ENCODE results near the gene NECAB3.

Gene NECAB3

GRCh38 chr20:33687370-33687915 is 13.2 kb upstream of the NECAB3 start:
- no peak for TF ChIP-seq CTCF (IDR thresholded peaks at IDR 0.05; ENCODE audit: low read length)
- H3K27me3 ChIP-seq (ENCODE audit: insufficient read depth, low read length) = no peaks in the 10 kb centered on the region
- 0 out of 2 replicates have a peak, but pooled peaks cover 6% of the 10 kb centered on the region for H3K36me3 ChIP-seq (ENCODE audit: insufficient read depth, low read length)
- H3K79me2 ChIP-seq (ENCODE audit: insufficient read depth, low read length) = peaks cover 25% of the 10 kb centered on the region
- H3F3A ChIP-seq (ENCODE audit: insufficient read depth, low read length) = no peaks in the 10 kb centered on the region
- H4K20me1 ChIP-seq (ENCODE audit: insufficient read depth, low read length) = no peaks in the 10 kb centered on the region
- no peak overlapping the region; the same call in 1 of the 2 replicates for H3K4me2 ChIP-seq (ENCODE audit: low read length)
- no peak overlapping the region for H2AFZ ChIP-seq (ENCODE audit: low read length)
- H3K9ac ChIP-seq (ENCODE audit: low read length) = peak overlapping the region; percentile 17; the same call in 1 of the 2 replicates
- no peaks in the 10 kb centered on the region for H3K9me2 ChIP-seq (ENCODE audit: low read depth, low read length)
- H3K27ac ChIP-seq (ENCODE audit: low read depth, low read length, poor library complexity, severe bottlenecking) = peak overlapping the region; percentile 81
- H3K4me3 ChIP-seq (ENCODE audit: low read depth, low read length, poor library complexity, severe bottlenecking) = no peak overlapping the region
- peaks cover 68% of the 10 kb centered on the region for H3K4me1 ChIP-seq (ENCODE audit: insufficient read depth, low read length, severe bottlenecking)
- H3K9me3 ChIP-seq (ENCODE audit: low read length) = no peaks in the 10 kb centered on the region

- Histone ChIP-seq H3K9me2 (ENCODE audit: low read depth, low read length) (no peaks in the 10 kb centered on the region), H3K36me3 (ENCODE audit: insufficient read depth, low read length) (0 out of 2 replicates have a peak, but pooled peaks cover 7% of the 10 kb centered on the region), H3K4me3 (ENCODE audit: low read depth, low read length, poor library complexity, severe bottlenecking) (peak overlapping the region; percentile 51), H3K4me2 (ENCODE audit: low read length) (peak overlapping the region; percentile 69), H3K9ac (ENCODE audit: low read length) (peak overlapping the region; percentile 55), H4K20me1 (ENCODE audit: insufficient read depth, low read length) (no peaks in the 10 kb centered on the region), H2AFZ (ENCODE audit: low read length) (no peak overlapping the region), H3K27ac (ENCODE audit: low read depth, low read length, poor library complexity, severe bottlenecking) (peak overlapping the region; percentile 81), H3K79me2 (ENCODE audit: insufficient read depth, low read length) (peaks cover 26% of the 10 kb centered on the region), H3K9me3 (ENCODE audit: low read length) (no peaks in the 10 kb centered on the region), H3F3A (ENCODE audit: insufficient read depth, low read length) (no peaks in the 10 kb centered on the region), H3K27me3 (ENCODE audit: insufficient read depth, low read length) (no peaks in the 10 kb centered on the region), H3K4me1 (ENCODE audit: insufficient read depth, low read length, severe bottlenecking) (peaks cover 72% of the 10 kb centered on the region)
- TF ChIP-seq EZH2 (IDR thresholded peaks at IDR 0.05; ENCODE audit: borderline replicate concordance, low read length) (no peak), CTCF (IDR thresholded peaks at IDR 0.05; ENCODE audit: low read length) (no peak)
Observed at GRCh38 chr20:33686984-33687366, 12.7 kb upstream of the NECAB3 start.

GRCh38 chr20:33686100-33686983 is 12.1 kb upstream of the NECAB3 start, which contains the start of gene E2F1:
Gene E2F1, minus strand, starts transcription at chr20:33686385. Its CDS starts 121 bp downstream, at chr20:33686264.
- Histone ChIP-seq H3F3A (ENCODE audit: insufficient read depth, low read length) (no peaks in the 10 kb centered on the region), H3K27me3 (ENCODE audit: insufficient read depth, low read length) (no peaks in the 10 kb centered on the region), H3K4me1 (ENCODE audit: insufficient read depth, low read length, severe bottlenecking) (peaks cover 79% of the 10 kb centered on the region), H3K79me2 (ENCODE audit: insufficient read depth, low read length) (peaks cover 26% of the 10 kb centered on the region), H3K4me3 (ENCODE audit: low read depth, low read length, poor library complexity, severe bottlenecking) (peak within 1 kb of the TSS; percentile 75), H2AFZ (ENCODE audit: low read length) (no peak within 1 kb of the TSS), H3K9me2 (ENCODE audit: low read depth, low read length) (no peaks in the 10 kb centered on the region), H3K9me3 (ENCODE audit: low read length) (no peaks in the 10 kb centered on the region), H3K4me2 (ENCODE audit: low read length) (peak within 1 kb of the TSS; percentile 88), H3K9ac (ENCODE audit: low read length) (peak within 1 kb of the TSS; percentile 94), H3K36me3 (ENCODE audit: insufficient read depth, low read length) (0 out of 2 replicates have a peak, but pooled peaks cover 7% of the 10 kb centered on the region), H3K27ac (ENCODE audit: low read depth, low read length, poor library complexity, severe bottlenecking) (peak within 1 kb of the TSS; percentile 99), H4K20me1 (ENCODE audit: insufficient read depth, low read length) (no peaks in the 10 kb centered on the region)
- TF ChIP-seq EZH2 (IDR thresholded peaks at IDR 0.05; ENCODE audit: borderline replicate concordance, low read length) = no peak
- TF ChIP-seq CTCF (IDR thresholded peaks at IDR 0.05; ENCODE audit: low read length) = peak; percentile 5; the same call in 1 of the 2 replicates
